CD4-positive, alpha-beta T cell treated with Interleukin-6 at 100 ng/mL for 8 hours (primary cell): ENCODE data around the gene ESYT2.
A peak's percentile ranks its signal among the peaks of the same experiment; 100 is the strongest.

Source experiments
- DNase-seq: peaks from one replicate; pipeline ENCODE4 v3.0.0-alpha.2; 2020; ENCODE audit warnings: mixed read lengths, low spot score

Gene ESYT2

DNA sequence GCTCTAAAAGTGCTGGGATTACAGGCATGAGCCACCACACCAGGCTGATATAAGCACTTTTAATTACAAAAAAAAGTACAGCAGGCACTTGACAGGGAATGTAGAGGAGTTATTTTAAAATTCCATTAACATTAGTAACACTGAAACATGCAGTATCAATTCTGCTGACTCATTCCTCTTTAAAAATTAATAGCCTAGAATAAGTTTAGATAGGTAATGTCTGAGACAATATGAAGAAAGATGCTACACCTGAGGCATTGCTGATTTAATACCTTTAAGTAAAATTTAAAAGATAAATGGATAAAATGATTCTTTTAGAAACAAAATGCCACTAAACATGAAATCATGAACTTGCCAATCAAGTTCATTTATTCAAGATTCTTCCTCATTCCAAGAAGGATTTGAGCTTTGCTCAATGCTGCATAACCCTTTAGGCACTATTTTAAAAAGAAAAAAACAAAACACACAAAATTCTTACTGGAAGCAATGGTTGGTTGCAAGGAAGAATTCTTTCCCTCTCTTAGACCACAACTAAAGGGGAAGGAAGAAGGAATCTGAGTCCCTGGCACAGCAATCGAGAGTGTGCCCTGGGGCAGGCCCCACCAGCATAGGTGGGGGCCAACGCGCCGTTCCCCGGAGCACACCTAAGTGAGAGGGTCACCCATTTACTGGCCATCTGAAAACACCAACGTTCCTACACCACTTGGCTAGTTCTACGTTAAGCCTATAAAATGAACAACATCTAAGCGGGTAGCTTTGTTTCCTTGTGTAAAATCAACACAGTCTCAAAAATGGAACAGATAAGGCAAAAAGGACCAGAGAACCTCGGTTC lies 26.6 kb downstream of the ESYT2 start:
- no peak for DNase-seq

DNA sequence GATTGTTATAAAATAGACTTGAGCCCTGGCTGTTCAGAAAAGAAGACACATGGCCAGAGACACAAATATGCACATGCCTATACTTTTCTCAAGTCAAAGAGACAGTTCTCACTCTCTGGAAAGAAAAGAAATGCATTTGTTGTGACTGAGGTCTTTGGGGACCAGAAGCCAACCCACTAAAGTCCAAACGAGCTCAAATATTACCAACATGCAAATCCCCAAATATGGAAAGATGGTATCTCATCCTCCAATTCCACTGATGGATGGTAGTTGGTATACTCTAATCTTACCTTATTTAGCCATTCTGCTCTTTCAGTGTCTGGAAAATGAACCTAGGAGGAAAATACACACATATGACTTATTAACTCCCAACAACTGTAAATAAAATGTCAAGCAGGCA lies 30.6 kb downstream of the ESYT2 start:
- no peak for DNase-seq

DNA sequence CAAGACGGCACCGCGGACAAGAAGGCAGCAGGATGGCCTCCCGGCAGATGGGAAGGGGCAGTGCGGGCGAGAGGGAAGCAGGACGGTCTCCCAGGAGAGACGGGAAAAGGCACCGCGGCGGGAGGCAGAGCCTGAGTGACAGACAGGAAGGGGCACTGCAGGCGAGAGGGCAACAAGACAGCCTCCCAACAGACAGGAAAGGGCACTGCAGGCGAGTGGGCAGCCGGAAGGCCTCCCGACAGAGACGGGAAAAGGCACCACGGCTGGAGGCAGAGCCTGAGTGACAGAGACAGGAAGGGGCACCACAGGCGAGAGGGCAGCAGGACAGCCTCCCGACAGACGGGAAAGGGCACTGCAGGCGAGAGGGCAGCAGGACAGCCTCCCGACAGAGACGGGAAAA lies 32.6 kb downstream of the ESYT2 start:
- no peak for DNase-seq

DNA sequence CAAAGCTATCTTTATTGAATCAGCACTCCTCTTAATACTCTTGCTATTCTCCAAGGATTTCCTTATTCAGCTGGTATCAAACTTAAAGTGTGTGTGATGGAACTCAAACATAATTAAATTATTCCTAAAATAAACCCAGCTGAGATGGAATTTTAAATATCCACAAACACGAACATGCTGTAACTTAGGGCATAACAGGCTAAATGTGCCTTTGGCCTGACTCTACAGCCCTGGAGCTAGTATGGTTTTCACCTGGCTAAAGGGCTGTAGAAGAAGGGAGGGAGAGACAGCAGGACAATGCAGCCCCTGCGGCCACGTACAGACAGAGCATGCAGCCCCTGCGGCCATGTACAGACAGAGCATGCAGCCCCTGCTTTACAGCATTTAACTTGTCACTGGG lies 34.0 kb downstream of the ESYT2 start:
- DNase-seq: no peak

DNA sequence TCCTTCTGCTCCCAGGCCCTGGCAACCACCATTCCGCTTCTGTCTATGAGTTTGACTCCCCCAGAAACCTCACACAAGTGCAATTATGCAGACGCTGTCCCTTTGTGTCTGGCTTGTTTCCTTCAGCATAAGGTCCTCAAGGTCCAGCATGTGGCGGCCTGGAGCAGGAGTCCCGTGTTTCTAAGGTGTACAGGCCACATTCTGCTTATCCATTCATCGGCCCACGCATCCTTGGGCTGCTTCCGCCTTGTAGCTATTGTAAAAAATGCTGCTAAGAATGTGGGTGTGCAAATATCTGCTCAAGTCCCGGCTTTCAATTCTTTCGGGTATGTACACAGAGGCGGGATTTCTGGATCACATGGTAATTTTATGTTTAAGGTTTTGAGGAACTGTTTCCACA lies 38.2 kb downstream of the ESYT2 start:
- no peak for DNase-seq

DNA sequence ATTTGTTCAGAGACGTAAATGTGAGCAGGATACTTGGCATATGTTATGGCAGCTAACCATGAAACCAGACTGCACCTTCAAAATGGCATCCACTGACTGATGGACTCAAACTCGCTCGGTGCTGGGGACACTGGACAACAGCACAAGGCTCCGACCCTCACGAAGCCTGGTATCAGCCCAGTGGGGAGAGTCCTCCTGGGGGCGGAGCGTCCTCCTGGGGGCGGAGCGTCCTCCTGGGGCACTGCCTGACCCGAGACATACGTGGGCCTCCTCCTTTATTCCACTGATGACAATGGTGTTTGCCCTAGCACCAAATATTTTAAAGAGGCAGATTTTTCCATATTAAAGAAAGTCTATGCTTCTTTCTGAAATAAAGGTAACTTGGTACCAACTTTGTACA lies 39.5 kb downstream of the ESYT2 start:
- DNase-seq: no peak

DNA sequence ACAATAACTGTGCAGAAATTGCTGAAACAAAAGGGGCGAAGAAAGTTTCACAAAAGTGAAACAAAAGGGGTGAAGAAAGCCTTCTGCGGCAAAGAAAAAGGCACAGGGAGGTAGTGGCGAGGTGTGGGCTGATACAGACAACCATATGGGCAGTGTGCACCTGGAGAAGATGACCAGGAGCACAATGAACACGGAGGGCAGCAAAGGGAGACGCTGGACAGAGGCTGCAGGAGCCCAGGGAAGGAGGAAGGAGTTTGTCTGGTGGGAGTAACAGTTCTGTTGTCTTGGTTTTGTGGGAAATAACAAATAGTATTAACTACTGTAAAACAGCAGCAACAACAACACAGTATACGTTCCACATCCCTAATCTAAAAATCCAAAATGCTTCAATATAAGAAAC lies 42.4 kb downstream of the ESYT2 start:
- no peak for DNase-seq

DNA sequence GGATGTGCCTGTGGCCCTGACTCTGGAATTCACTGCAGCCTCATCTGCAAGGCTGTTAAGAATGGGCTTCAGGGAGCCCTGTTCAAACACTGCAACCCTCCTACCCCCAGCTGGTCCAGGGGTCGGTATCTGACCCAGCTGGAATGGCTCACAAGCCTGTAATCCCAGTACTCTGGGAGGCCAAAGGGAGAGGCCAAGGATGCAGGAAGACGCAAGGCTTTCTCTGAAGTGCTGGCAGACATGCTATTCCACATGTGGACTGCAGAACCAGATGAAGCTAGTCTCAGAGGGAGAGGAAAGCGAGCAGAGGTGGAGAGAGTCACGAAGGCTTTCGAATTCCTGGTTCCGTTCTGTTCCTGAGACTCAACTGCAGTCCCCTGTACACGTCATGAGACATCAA lies 45.0 kb downstream of the ESYT2 start:
- DNase-seq: no peak

DNA sequence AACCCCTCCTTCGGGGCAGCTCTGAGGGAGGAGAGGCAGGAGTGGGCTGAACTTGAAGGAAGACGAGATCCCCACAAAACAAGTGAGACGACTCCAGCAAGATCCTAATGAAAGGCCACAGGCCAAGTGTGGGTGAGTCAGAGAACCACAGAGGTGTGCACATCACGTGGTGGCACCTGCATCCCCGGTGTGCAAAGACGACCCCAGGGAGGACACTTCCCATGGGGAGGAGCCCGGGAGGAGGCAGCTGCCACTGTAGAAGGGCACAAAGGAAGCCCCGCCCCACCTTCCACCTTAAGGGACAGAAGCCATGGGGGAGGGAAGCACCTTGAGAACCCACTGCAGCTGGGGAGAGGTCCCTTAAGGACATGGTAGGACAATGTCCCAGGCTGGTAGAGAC lies 45.7 kb downstream of the ESYT2 start:
- no peak for DNase-seq

DNA sequence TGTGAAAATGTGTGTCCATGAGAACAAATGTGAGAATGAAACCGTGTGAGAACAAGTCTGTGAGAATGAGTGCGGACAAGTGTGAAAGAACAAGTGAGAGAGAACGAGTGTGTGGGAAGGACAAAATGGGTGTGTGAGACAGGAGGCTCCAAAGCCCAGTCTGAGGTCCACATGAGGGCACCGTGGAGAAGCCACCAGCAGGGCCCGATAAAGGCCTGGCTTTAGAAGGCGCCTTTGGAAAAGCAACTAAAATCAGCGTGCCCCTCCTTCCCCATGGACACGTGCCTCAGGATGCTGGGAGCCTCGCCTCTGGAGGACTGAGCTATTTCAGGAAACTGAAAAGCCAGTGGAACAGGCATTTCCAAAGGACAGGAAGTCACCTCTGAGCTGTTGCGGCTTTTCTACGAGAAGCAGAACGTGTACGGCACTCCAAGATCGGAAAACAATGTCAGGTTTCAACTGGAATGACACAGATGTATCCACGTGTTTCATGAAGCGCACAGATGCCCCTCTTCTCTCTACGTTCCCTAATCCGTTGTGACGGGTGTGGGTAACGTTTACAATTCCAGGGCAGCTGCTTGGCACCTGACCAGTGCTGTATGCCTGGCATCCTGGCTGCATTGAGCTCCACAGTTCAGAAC lies 46.4 kb downstream of the ESYT2 start:
- DNase-seq: no peak

DNA sequence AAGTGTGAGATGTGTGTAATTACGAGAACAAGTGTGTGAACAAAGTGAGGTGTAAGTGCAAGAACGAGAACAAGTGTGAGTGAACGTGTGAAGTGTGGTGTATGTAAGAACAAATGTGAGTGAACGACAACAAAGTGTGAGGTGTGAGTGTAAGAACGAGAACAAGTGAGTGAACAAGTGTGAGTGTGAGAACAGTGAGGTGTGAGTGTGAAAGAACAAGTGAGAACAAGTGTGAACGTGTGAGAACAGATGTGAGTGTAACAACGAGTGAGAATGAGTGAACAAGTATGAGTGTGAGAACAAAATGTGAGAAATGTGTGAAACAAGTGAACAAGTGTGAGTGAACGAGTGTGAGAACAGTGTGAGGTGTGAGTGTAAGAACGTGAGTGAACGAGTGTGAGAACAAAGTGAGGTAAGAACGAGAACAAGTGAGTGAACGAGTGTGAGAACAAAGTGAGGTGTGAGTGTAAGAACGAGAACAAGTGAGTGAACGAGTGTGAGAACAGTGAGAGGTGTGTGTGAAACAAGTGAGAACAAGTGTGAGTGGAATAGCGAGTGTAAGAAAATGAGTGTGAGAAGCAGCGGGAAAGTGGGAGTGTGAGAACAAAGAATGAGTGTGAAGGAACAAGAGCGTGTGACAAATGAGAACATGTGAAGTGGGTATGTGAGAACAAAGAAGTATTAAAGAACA lies 47.2 kb downstream of the ESYT2 start:
- no peak for DNase-seq

DNA sequence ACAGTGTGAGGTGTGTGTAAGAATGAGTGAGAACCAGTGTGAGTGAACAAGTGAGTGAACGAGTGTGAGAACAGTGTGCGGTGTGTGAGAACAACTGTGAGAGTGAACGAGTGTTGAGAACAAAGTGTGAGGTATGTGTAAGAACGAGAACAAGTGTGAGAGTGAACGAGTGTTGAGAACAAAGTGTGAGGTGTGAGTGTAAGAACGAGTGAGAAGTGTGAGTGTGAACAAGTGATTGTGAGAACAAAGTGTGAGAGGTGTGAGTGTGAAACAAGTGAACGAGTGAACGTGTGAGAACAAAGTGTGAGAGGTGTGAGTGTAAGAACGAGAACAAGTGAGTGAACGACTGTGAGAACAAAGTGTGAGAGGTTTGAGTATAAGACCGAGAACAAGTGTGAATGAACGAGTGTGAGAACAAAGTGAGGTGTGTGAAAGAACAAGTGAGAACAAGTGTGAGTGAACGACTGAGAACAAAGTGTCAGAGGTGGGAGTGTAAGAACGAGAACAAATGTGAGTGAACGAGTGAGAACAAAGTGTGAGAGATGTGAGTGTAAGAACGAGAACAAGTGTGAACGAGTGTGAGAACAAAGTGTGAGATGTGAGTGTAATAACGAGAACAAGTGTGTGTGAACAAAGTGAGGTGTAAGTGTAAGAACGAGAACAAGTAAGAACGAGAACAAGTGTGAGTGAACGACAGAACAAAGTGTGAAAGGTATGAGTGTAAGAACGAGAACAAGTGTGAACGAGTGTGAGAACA lies 47.9 kb downstream of the ESYT2 start:
- no peak for DNase-seq

DNA sequence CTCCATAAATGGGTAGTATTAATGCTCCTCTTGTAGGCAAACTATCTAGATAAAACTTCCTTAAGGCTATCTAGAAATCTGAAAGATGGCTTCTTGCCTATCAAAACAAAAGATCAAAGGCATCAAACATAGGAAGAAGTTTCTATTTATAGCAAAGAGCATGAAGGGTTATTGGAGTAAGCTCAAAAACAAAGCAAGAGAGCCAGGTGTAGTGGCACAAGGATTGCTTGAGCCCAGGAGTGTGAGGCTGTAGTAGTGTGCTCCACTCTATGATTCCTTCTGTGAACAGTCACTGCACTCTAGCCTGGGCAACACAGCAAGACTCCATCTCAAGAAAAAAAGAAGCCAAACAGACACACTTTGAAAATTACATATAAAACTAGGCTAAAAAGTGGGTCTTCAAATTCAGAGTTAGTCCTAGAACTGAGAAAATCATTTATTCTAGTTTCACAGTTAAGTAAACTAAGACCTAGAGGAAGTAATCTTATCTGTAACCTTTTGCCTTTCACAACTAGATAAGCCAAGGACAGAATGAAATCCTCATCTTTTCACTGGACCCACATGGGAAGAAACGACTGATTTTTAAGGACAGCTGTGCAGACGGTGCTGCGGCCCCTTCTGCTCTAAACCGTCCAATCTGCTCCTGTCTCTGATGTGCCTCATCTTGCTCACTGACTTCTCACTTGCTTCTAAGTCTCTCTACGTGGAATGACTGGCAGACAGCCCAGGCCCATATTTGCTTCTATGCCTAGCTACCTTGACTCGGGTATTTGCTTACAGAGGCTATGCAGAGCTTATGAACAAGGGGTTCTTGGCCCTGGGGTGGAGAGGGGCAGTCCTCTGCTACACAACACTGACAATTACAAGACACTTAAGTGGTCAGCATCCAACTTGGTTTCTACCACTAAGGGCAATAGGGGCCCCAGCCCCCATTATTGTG lies 50.0 kb downstream of the ESYT2 start:
- DNase-seq: peak; percentile 21

DNA sequence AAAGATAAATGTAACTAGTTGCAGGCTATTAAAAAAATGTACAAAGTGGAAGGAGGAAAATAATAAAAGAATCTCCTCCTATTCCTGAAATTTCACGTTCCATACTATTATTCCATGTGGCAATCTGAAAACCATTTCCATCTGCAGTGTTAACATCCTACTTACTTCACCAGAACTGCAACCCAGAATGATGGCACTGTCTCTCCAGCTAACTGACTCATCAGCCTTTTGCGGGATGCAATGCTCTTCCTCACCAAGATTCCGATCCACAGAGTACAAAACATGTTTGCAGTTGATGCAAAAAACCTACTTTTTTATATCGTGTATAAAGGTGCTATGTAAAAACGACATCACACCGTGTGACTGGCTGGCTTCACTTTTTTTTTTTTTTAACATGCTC lies 50.8 kb downstream of the ESYT2 start:
- no peak for DNase-seq

DNA sequence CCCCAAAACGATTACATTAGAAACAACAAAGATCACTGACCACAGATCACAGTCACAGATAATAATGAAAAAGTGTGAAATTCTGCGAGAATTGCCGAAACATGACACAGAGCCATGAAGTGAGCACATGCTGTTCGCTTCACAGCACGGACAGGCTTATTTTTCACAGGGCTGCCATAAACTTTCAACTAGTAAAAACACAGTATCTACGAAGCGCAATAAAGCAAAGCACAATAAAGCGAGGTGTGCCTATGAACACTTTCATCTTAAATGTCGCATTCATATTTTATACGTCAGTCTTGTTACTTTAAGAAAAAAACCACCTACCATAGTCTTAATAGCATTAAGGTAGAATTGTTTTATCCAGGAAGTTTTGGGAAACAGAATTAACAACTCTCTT lies 51.5 kb downstream of the ESYT2 start:
- DNase-seq: no peak

DNA sequence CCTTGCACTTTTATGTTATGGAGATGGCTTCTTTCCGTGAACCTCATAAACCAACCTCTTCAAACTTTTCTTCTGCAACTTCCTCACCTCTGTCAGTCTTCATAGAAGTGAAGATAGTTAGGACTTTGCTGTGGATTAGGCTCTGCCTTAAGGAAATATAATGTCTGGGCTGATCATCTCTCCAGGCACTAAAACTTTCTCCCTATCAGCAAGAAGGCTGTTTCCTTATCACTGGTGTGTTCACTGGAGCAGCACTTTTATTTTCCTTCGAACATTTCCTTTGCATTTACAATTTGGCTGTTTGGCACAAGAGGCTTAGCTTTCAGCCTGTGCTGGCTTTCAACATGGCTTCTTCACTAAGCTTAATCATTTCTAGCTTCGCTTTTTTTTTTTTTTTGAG lies 52.8 kb downstream of the ESYT2 start:
- DNase-seq: no peak

DNA sequence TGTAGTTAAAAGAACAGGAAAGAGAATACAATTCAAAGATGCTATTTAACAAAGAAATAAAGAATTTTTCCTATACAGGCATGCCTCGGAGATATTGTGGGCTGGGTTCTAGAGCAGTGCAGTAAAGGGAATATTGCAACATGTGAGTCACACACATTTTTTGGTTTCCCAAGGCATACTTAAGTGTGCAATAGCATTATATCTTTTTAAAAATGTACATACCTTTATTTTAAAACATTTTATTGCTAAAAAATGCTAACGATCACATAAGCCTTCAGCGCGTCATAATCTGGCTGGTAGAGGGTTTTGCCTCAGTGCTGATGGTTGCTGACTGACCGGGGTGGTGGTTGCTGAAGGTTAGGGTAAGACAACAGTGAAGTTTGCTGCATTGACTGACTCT lies 54.4 kb downstream of the ESYT2 start:
- no peak for DNase-seq

DNA sequence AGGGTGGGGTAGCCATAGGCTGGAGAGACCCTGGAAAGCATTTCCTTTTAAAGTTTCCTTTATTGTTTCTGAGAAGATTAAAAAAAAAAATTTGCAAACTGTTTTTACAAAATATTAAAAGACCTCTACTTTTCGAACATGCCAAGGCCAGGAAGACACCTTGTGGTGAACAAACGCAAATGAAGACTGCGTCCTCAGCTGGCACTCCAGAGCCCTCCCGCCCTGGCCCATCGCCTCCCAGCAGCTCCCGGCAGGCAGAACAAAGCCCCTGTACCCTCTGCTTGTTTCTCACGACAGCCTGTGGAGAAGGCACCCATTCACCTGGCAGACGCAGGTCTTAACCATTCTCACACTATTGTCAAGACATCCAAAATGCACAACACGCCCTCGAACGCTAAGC lies 56.4 kb downstream of the ESYT2 start:
- no peak for DNase-seq

DNA sequence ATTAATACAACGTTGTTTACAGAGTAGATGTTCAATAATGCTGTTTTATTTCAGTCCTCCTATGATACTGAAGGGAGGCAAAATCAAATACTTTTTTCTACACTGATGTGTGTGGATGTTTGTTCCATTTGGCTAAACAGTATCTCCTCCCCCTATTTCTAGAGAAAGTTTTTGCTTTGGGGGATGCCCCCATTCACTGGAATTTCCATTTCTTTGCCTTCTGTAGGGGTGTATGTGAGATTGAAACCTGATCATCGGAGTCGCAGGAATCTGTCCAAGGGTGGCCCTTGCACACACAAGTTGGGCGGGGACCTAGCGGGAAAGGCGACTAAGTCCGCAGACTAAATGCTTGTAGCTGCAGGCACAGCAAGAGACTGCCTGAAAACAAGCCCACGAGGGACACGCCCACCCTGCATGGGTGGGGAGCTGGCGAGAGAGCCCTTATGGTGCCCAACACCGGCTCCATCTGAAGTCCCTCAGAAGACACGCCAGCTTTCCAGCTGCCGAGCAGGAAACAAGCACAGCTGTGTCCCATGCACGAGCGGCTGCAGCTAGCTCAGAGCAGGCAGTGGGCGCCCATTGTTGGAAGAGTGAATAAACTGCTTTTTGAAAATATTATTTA lies 58.0 kb downstream of the ESYT2 start:
- no peak for DNase-seq

DNA sequence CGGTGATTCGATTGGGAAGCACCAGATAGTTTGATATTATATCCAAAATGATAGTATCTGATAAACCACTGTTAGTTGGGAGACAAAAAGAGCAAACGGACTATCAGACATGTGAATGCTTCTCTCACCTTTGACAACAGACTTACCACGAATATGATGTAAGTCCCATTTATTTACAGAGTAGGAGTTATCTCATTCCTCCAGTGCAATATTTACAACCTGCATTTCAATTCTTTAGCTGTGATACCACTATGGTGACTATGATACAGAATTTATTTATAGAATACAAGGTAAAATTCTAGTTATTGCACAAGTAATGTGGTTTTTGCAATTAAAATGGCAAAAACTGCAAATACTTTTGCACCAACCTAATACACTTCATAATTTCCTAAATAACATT lies 61.6 kb downstream of the ESYT2 start:
- no peak for DNase-seq
